Stimulated activated CD8-positive, alpha-beta memory T cell treated with anti-CD3 and anti-CD28 coated beads, Interleukin-12 subunit alpha, Interleukin-12 subunit beta, amount 100 ng/mL, for 4 hours (primary cell): ENCODE data around the gene MUC12.
"Not testable (repeated sequence)": the region's sequence is repeated elsewhere in the genome, so short reads cannot be mapped to it uniquely, and the experiment has no call there.

Experiments used
- DNase-seq: peaks from one replicate; pipeline ENCODE4 v3.0.0-alpha.2; 2020; ENCODE audit warnings: low read depth

The MUC12 gene

GRCh38 chr7:100962537-100962936 lies 6.8 kb upstream of the MUC12 start:
- DNase-seq: no peak

DNA sequence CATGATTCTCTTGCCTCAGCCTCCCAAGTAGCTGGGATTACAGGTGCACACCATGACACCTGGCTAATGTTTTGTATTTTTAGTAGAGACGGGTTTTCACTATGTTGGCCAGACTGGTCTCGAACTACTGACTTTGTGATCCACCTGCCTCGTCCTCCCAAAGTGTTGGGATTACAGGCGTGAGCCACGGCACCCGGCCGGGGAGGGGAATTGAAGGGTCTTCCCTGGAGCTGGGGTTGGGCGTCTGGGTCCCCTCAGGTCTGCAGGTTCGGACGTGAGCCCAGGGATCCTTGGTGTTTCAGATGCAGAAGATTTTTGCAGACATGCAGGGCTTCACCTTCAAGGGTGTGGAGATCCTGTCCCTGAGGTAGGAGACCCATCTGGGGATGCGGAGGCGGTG lies 6.0 kb upstream of the MUC12 start:
- no peak for DNase-seq

DNA sequence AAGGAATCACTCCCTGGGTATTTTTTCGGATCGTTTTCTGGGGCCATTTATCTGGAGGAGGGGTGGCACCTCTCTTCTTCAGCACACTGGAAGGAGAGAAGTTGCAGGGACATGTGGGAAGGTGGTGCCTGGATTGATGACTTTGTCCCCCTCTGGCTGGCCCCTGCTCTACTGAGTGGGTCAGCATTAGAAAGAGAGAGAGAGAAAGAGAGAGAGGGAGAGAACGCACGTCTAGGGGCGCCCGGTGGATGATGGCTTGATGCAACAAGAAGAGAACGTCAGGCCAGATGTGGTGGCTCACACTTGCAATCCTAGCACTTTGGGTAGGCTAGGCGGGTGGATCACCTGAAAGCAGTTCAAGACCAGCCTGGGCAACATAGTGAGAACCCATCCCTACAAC lies 5.5 kb upstream of the MUC12 start:
- DNase-seq: no peak

- DNase-seq: no peak
Measured at GRCh38 chr7:100964630-100965029, 4.7 kb upstream of the MUC12 start.

GRCh38 chr7:100965045-100965722 lies 4.2 kb upstream of the MUC12 start:
- DNase-seq: no peak

DNA sequence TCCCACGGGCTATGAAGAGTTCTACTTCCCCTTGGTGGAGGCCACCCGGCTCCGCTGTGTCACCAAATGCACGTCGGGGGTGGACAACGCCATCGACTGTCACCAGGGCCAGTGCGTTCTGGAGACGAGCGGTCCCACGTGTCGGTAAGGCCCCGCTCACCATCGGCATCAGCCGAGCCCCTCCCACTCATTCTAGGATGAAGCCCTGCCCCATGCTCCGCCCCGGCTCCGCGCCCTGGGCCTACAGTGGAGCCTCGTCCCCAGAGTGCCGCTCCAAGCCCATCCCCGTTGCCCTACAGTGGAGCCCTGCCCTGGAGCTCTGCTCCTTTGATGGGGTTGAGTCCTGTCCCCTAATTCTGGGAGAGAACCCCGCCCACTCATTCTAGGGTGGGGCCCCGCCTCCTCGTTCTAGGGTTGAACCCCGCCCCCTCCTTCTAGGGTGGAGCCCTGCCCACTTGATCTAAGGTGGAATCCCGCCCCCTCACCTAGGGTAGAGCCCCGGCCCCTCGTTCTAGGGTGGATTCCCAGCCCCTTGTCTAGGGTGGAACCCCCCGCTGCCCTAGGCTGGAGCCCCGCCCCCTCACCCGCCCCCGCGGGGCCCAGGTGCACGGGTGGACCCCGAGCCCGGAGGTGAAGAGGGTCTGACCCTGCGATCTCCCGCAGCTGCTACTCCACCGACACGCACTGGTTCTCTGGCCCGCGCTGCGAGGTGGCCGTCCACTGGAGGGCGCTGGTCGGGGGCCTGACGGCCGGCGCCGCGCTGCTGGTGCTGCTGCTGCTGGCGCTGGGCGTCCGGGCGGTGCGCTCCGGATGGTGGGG lies 3.4 kb upstream of the MUC12 start:
- peak; percentile 44 for DNase-seq

DNA sequence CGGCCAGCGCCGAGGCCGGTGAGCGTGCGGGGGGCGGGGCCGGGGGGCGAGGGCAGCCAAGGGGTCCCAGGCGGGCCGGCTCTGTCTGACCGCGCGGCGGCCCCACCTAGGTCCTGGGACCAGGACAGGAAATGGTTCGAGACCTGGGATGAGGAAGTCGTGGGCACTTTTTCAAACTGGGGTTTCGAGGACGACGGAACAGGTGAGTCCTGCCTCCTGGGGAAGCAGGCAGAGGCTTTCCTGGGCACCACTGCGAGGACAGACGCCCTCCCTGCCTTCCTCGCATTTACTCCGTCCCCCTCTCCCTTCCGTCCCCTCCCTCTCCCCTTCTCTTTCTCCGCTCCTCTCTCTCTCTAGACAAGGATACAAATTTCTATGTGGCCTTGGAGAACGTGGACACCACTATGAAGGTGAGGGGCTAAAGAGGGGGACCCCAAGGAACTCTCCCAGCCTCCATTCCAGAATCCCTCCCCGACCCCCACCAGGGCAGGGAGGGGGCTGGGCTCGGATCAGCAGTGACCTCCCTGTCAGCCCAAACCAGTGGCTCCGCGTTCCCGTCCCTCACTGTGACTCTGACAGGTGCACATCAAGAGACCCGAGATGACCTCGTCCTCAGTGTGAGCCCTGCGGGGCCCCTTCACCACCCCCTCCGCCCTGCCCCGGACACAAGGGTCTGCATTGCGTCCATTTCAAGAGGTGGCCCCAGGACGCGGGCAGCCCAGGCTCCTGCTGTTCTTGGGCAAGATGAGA lies 2.6 kb upstream of the MUC12 start:
- DNase-seq: no peak

GRCh38 chr7:100967292-100967863 lies 2.0 kb upstream of the MUC12 start:
- no peak for DNase-seq

- no peak for DNase-seq
Measured at GRCh38 chr7:100968031-100968430, 1.3 kb upstream of the MUC12 start.

DNA sequence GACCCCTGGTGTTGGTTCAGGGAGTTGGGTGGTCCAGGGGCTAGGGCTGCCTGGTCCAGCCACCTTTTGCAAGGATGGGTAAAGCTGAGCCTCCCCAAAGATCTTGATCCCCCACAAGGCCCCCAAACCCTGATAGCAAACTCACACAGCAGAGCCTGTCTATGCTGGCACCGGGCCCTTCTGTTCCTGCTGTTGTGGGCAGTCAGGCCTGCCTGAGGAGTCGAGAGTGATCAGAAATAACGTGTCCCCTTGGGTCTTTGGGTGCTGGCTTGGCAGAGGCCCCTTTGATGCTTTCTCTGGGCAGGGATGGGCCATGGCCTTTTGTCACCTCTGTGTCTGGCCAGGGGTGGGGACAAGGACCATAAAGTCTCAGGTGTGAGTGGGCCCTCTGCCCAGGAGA lies 715 bp upstream of the MUC12 start:
- DNase-seq: no peak

DNA sequence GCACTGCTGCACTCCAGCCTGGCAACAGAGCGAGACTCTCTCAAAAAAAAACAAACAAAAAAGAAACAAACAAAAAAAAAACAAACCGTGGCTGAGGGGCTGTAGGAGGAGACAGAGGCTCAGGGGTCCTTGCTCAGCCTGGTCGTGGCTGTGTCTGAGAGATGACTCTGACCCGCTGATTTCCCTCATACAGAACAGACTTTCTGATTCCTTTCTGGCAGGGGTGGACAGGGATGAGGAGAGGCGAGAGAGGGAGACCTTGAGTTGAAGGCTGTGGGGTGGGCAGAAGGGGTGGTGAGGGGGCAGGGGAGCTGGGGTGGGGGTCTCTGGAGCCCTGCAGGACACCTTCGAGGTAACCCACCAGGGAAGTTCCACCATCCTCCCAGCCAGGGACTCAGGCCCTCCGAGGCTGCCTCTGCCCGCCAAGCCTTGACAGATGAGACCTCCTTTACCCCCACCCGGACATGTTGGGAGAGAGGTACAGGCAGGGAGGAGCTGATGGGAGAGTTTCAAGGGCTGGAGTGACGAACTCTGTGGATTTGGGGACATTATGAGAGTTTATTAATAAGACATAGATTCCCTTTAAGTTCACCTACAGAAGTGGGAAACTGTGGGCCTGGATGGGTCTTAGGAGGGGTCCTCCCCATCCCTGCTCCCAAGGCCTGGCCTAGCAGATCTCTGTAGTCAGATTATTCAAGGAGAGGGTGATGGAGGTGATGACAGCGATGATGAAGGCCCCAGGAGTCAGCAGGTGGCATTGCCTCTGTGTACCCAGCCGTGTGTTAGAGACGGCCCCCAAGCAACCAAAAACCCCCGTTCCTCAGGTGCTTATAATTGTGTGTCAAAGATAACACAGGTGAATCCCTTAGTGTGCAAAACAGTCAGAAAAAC lies 2.0 kb downstream of the MUC12 start:
- no peak for DNase-seq

GRCh38 chr7:100972002-100972347 lies 2.6 kb downstream of the MUC12 start:
- no peak for DNase-seq

DNA sequence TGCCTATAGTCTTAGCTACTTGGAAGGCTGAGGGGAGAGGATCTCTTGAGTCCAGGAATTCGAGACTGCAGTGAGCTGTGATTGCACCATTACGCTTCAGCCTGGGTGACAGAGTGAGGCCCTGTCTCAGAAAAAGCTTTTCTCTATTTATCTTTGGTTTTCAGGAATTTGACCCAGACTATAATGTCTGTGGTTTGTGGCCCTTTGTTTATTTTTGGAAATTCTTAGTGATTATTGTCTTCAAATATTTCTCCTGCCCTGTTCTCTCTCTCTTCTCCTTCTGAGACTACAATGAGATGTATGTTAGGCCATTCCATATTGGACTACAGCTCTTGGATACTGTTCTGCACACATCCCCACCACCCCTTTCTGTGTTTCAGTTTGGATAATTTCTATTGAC lies 4.7 kb downstream of the MUC12 start:
- no peak for DNase-seq

DNA sequence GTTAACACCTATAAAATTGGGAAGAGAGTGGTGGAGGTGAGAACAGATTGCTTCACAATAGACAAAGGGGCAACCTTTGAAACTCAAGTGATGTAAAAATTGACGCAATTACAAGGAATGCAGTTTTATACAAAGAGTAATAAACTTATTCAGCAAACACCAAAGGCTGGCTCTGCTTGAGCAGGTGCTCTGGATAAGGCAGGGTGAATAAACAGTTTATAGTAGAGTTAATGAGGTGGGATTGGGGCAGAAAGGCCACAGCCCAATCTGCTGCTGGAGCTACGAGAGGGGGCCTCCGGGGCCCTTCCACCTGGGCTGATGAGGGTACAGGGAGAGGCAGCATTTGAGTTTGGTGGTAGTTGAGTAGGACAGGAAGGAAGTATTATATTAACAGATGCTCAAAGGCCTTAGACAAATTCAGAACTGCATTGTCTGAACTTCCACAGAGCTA lies 6.0 kb downstream of the MUC12 start:
- no peak for DNase-seq

DNA sequence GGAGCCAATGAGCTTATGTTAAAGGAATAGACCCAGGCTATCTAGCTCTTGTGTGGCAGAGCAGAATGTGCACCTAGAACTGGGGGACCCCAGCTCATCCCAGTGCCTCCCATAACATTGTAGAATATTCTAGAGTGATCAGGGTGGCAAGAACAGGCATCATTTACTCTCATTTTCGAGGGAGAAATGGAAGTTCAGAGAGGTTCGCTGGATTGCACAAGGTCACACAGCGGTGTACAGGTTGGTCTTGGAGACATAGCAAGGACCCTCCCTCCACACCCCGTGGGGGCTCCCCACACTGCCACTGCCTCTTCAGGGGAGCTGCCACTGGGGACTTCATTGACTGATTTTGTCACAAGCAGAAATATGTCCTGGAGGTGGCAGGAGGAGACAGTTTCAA lies 8.9 kb downstream of the MUC12 start:
- DNase-seq: no peak

GRCh38 chr7:100983451-100984187 lies 14.3 kb downstream of the MUC12 start:
- no peak for DNase-seq

DNA sequence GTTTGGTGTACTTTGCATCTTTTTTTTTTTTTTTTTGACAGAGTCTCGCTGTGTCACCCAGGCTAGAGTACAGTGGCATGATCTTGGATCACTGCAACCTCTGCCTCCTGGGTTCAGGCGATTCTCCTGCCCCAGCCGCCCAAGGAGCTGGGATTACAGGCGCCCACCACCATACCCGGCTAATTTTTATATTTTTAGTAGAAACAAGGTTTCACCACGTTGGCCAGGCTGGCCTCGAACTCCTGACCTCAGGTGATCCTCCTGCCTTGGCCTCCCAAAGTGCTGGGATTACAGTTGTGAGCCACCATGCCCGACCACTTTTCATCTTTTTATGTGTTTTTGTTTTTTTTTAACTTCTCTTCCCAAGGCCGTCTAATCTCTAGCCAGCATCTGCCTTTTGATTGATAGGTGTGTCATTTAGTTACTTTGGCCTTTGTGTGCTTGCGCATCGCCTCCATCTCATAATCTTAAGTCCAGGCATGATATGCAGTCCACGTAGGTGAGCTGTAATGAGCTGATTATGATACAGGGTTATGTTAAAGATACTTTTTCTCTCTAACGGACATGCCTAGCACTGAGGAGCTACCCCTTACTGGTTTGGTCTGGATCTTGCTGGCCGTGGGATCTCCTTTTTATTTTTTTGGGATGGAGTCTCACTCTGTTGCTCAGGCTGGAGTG lies 15.0 kb downstream of the MUC12 start:
- not testable (repeated sequence) for DNase-seq

DNA sequence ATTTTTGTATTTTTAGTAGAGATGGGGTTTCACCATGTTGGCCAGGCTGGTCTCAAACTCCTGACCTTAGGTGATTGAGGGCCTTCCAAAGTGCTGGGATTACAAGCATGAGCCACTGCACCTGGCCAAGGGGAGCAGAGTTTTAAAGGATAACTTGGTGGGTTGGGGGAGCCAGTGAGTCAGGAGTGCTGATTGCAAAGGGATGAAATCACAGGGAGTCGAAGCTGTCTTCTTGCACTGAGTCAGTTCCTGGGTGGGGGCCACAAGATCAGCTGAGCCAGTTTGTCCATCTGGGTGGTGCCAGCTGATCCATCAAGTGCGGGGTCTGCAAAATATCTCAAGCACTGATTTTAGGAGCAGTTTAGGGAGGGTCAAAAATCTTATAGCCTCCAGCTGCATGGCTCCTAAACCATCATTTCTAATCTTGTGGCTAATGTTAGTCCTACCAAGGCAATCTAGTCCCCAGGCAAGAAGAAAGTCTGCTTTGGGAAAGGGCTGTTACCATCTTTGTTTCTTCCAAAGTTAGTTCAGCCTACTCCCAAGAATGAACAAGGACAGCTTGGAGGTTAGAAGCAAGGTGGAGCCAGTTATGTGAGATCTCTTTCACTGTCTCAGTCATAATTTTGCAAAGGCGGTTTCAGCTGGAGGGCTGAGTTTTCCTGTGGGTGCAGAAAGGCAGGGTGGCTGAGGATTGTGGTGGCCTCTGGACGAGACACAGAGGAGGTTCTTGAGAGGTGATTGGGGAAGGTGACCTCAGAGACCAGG lies 15.8 kb downstream of the MUC12 start:
- not testable (repeated sequence) for DNase-seq

DNA sequence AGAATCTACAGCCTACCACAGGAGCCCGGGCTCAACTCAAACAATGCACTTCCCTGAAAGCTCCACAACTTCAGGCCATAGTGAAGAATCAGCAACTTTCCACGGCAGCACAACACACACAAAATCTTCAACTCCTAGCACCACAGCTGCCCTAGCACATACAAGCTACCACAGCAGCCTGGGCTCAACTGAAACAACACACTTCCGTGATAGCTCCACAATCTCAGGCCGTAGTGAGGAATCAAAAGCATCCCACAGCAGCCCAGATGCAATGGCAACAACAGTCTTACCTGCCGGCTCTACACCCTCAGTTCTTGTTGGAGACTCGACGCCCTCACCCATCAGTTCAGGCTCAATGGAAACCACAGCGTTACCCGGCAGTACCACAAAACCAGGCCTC lies 22.3 kb downstream of the MUC12 start:
- no peak for DNase-seq

DNA sequence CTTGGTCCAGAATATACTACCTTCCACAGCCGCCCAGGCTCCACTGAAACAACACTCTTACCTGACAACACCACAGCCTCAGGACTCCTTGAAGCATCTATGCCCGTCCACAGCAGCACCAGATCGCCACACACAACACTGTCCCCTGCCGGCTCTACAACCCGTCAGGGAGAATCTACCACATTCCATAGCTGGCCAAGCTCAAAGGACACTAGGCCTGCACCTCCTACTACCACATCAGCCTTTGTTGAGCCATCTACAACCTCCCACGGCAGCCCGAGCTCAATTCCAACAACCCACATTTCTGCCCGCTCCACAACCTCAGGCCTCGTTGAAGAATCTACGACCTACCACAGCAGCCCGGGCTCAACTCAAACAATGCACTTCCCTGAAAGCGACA lies 22.9 kb downstream of the MUC12 start:
- DNase-seq: not testable (repeated sequence)
